NCI-H2227 treated with DMSO at 0.1 percent for 48 hours (cell line): ENCODE data around the gene ZNF366.

ENCODE experiments used
- DNase-seq: peaks from one replicate; lab custom pipeline; 2025; lab: John Stamatoyannopoulos, UW

Gene ZNF366

DNA sequence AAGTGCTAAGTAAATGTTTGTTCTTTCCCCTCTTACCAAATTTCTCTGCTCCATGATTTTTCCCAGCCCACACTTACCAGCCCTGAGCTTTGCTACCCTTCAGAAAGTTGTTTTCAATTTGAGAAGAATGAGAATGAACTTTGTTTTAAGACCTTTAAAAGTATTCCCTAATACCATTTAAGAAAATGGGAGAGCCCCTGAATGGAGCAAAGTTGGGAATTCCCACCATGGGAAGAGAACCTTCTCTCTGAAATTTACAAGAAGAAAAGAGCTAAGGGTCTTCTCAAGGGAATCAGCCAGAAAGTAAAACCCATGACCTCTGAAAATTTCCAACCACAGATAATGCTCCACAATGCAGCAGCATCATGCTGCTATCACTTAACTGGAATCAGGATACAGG lies 17.7 kb downstream of the ZNF366 start:
- DNase-seq, result no peak

DNA sequence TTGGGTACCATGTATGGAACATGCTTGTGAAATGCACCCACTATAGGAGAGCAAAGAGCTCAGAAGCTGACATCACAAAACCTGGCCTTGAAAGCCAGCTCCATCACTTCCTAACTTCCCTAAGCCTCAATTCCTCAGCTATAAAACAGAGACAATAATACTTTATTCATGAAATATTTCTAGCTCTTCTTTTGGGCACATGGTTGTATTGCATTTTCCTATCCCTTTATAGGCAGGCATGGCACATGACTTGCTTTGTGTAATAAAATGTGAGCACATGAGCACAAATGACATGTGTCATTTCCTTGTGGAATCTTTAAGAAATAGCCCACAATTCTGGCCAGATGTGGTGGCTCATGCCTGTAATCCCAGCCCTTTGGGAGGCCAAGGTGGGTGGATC lies 18.5 kb downstream of the ZNF366 start:
- no peak for DNase-seq

DNA sequence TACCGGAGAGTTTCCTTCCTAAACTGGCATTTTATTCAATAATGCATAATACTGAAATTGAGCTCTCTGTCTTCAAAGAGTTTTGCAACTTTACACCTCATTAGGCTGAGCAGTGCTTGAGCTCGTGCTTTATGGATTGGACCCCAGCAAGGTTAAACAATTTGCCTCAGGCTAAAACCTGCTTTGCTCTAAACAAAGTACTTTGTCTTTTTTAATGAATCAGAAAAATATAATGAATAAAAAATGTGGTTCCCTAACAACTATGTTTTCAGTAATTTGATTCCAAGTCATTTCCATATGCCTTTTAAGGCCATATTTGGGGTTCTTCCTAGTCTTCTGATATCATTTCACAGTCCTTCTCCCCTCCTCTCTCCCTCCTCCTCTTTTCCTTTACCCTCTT lies 20.0 kb downstream of the ZNF366 start:
- no peak for DNase-seq

DNA sequence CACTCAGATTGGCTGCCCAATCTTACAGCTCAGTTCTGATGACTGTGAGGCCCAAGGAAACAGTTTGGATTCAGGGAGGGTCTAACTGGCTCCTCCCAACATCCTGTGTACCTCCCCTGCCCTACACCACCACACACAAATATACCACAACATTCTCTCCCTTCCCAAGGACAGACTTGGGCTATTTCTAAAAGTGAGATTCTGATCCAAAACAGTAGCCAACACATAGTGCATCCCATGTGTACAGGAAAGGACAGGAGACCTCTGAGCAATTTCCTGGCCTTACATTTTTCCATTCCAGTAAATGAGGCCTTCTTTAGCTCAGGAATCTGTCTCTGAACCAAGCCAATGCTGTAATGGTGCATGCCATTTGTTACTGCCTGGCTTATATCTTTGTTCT lies 20.8 kb downstream of the ZNF366 start:
- no peak for DNase-seq

DNA sequence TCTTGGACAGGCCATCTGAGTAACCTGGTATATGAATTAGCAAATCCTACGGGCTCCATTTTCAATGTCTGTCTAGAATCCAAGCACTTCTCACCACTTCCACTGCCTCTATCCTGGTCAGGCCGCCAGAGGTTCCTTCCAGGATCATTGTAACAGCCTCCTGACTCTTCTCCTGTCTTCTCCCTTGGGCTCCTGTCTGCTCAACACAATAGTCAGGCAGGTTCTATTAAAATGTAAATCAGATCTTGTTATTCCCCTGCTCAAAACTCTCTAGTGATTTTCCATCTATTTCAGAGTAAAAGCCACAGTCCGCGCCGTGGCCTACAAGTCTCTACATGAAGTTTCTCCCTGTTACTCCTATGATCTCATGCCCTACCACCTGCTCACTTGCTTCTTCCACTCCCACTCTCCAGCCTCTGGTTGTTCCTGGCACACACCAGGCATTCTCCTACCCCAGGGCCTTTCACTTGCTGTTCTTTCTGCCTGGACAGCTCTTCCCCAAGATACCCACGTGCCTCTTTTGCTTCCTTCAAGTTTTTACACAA lies 21.7 kb downstream of the ZNF366 start:
- DNase-seq, result no peak

DNA sequence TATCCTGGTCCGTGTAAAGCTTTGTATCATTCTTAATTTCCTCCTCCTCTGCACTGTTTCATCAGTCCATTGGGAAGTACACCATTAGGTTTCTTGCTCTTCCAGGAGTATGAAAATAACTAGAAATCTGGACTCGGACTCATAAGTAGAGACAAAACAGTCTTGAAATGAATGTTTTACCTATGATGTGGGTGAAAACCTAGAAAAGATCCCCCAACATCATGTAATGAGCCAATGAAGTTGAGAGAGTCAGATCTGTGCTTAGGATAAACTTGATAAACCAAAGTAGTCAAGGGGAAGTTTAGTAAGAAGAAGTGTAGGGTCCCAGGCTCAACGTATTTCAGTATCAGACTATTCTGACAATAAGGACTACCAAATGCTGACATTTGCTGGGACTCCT lies 25.2 kb downstream of the ZNF366 start:
- DNase-seq, result no peak

DNA sequence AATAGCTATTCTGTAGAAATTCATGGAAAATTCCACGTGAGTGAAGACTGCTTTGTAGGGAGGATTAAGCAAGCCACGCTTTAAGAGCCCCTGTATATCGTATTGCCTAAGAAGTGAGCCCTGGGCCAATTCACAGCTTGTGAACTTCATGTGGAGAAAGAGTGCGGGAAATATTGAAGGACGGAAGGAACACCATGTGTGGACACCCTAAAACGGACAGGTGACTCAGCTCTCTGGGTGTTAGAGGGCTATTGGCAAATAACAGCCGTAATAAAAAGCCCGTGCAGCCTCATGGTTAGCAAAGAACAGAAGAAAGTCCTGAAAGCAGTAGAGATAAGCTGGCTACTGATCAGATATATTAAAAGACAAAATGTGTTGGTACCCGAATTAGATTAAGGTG lies 26.4 kb downstream of the ZNF366 start:
- DNase-seq, result no peak

DNA sequence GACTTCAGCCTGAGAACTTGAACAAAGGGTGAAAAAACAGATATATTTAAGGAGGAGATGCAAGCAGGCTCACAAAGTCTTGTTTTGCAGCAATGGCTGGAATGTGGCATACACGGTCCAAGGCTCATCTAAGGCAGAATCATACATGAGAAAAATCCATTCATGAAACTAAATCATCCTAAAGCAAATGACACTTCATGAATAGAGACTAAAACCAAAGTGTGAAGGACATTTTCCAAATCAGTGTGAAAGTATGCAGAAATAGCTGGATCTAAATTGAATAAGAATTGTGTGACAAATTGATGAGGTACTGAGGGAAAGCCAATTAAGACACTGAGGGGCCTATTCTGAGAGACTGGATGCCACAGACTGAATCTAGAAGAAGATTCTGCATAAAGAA lies 27.3 kb downstream of the ZNF366 start:
- no peak for DNase-seq

DNA sequence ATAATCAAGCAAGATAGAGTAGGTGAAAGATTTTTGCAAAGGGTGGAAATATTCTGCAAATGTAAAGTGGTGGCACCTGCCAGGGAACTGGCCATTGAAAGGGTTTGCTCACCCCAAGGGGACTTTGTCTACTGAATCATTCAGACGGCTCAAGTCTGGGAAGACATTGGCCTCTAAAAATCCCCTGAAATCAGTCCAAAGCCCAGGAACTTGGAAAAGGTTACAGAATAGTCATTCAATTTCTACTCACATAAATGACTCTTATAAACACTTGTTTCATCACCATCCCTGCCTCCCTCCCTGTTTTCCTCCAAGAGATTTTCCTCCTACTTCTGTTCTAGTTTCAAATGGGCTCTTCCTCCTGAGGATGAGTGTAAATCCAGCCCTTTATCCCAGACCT lies 28.5 kb downstream of the ZNF366 start:
- DNase-seq, result no peak

DNA sequence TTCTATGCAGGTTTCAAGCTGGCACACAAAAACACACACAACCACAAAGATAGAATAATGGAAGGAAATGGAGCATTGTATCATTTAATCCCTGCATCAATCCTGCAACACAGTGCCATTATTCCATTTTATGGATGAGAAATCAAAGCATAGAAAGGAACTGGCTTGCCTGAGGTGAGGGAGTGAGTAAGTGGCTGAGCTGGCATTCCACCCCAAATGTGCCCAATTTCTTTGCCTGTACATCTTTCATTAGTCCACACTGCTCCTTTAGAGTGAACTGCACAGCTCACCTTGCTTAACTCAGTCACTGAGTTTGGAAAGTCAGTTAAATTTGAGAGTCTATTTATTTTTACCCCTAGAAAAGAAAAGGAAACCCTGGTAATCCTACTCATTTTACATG lies 28.9 kb downstream of the ZNF366 start:
- no peak for DNase-seq

DNA sequence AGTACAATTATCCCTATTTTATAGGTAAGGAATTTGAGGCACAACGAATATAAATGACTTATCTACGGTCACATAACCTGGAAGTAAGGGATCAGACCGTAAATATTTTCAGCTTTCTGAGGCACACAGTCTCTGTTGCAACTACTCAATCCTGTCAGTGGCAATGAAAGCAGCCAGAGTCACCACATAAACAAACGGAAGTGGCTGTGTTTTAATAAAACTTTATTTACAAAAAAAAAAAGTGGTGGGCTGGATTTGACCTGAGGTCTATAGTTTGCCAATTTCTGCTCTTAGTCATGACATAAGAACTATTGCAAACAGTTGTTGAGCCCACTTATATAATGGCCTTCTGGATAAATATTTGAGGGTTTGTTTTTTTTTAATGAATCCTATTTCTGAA lies 29.6 kb downstream of the ZNF366 start:
- no peak for DNase-seq

DNA sequence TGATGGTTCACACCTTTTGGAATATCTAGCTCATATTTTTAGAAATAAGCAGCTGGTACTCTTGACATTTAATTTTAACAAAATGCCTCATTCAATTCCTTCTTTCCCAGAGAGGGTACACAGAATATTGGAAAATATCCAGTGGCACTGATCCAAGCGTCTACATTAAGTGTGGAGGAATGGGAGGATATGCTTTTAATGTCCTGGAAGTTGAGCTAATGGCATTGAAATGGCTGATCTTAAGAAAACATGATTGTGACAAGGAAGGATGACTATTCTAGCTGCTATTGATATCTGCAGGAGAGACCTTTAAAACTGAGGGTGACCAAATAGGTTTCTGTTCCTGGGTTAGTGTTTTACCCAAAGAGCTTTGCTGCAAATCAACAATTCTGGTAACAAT lies 30.0 kb downstream of the ZNF366 start:
- DNase-seq, result no peak

DNA sequence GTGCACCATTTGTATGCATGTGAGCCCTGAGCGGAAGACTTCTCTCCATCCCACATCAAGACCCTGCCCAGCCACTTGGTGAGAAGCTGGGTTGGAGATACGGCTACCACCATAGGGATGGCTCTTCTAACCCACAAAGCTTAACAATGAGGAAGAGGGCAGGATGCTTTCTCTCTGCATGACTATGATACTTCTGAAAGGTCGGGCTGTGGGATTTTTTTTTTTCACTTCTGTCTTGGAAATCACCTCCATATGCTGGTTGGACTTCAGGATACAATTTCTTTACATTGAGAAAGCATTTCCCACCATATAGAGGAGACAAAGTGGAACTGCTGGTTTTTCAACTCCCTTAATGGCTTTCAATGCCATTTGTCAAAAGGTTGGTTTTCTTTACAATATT lies 30.5 kb downstream of the ZNF366 start:
- DNase-seq, result no peak

DNA sequence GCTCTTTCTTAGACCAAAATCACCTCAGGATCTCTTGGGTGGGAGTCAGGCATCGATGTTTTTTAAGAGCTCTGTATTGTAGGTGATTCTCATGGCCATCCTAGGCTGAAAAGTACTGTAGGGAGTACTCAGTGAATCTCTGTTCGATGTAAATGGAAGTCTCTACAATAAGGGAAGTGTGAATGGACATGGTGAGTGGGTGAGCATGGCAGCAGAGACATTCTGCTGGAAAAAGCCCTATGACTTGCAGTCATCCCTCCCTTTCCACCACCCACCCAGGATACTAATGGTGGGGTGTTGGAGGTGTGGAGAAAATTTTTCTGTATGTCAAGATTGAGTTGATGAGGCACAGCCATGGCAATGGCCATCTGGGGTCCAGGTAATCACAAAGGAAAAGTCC lies 30.9 kb downstream of the ZNF366 start:
- DNase-seq, result no peak

DNA sequence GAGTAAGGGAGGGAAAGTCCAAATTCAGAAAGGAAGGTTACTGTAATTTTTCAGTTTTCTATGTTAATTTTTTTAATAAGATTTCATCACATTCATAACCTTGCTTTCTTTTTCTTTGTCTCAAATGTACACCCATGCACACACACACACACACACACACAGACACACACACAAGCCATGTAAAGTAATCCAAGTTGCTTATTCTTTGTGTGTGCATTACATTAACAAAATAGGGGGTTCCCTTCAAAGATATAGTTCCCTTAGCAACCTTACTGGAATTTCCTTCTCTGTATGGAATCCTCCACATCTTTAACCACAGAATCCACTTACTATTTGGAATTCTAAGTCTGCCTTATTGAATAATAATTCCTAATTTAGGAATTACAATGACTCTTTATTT lies 32.7 kb downstream of the ZNF366 start:
- no peak for DNase-seq

DNA sequence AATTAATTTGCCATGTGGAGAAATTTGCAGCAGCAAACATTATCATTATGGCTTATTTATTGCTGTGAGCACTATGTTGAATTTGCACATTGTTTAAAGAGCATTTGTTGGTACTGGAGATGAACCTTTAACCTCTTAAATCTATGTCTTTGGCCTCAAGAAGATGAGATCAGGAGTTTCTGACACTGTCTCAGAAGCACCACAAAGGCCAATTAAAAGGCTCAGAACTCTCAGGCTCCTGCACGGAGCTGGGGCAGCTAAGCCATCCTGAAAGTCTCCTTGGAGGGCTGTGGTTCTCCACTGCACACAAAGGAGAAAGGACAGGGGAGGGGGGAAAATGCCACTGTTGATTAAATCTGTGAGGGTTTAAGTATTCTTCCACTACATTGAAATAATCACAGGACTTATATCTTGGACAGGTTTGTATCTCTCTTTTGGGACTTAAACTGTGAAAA lies 33.1 kb downstream of the ZNF366 start:
- DNase-seq, result no peak

DNA sequence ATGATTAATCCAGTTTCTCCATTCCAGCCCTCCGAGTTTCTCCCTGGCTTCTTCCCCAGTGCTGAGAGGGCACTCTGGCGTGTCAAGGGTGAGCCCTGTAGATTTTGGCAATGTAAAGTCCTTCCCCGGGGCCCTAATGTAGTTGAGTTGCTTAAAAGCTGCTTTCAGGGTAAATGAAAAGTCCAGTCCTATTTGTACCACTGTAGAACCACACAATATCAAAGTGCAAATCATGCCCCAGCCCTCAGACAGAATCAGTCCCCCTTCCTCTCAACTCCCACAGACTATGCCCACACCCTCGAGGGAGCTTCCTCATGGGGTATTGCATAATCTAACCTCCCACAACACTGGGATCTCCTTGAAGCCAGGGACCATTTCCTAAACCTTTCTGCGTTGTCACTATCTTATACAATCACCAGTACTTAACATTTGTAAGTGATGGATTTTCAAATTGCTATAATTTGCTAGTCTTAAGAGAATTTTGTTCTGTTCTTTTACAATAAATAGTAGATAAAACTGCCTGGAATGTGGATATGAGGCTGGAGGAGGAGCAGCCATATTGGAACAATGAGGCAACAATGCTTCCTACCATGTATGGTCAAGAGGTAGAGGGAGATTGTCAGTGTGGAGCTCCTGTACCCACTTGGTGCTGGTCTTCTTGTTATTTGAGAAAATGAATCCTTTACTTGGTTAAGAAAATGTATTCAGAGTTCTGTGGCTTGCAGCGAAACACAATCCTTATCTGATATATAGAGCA lies 34.4 kb downstream of the ZNF366 start:
- no peak for DNase-seq

DNA sequence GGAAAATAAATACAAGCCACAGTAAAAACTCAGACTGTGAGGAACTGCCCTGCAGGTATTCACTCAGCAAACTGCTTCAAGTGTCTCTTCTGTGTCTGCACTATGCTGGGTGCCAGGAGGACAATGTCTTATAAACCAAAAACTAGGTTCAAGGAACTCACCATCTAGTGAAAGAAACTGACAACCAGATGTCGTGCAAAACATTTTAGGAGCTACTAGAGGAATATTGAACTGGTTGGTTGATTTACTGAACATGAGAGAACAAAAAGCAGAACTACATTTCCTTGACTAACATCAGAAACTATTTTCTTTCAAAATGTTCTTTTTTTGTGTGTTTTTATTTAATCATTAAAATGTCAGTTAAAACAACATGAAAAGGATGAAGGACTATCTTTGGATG lies 35.2 kb downstream of the ZNF366 start:
- DNase-seq, result no peak

DNA sequence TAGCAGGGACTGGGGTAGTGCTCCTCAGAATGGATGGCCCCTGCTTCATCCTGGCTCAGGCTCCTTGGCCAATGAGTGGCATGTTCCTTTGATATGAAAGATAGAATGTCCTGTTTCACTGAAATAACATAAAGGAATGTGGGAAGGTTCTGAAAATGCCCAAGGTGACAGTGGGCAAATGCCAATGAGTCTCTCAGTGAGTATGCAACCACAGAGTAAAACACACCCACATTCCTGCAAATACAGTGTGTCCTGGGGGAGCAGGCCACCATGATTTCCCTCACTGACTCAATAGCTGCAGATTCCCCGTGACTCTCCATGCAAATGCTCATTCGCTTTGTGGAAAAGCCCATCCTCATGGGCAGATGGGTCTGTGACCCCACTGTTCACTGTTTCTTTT lies 36.4 kb downstream of the ZNF366 start:
- no peak for DNase-seq

DNA sequence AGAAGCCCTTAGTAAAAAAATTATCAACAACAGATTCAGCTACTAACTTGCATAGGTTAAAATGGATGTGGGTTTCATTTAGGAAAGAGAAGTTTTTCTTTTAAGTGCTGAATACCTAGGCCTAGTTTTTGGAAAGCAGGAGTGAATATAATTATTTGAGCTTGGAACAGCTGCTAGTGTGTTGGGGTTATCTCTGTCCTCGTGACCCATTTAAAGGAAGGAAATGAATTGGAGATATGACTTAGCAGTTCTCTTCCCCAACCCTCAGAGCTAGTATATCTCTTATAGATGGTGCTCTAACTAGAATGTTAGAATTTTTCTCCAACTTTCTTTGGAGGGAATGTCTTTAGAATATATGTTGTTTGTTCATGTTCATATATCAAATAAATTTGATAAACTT lies 38.6 kb downstream of the ZNF366 start:
- no peak for DNase-seq

DNA sequence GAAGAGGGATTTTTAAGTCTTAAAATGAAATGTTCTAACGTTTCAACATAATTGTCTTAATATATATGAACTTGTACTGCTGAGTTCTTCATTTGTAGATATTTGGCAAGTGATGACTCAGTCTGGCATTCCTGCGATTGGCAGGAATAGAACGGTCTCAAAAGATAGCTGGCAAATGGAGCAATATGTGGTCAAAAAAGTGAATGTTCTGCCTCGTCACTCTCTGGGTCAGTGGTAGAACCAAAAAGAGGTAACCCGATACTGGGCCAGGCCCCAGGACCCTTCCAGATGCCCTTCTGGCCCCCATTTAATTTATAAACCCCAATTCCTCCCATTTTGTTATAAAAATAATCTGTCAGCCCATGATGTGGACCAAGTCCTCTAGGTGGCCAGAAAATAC lies 39.2 kb downstream of the ZNF366 start:
- DNase-seq, result no peak

DNA sequence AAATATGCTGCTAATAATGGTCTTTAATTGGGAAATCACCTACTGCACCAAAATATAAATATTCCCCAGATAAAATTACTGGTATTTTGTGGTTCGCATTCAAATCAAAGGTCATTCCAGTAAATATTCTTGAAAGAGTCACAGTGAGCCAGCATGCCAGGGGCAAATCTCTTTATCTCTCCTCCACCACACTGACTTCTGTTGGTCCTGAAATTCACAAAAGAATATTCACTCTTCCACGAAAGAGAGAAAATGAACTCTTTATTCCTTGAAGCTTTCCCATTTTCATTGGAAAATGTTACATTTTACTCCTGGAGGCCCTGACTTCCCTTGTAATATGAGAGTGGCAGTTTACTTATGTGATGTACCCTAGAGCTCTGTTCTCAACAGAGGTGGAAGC lies 39.7 kb downstream of the ZNF366 start:
- DNase-seq, result no peak

DNA sequence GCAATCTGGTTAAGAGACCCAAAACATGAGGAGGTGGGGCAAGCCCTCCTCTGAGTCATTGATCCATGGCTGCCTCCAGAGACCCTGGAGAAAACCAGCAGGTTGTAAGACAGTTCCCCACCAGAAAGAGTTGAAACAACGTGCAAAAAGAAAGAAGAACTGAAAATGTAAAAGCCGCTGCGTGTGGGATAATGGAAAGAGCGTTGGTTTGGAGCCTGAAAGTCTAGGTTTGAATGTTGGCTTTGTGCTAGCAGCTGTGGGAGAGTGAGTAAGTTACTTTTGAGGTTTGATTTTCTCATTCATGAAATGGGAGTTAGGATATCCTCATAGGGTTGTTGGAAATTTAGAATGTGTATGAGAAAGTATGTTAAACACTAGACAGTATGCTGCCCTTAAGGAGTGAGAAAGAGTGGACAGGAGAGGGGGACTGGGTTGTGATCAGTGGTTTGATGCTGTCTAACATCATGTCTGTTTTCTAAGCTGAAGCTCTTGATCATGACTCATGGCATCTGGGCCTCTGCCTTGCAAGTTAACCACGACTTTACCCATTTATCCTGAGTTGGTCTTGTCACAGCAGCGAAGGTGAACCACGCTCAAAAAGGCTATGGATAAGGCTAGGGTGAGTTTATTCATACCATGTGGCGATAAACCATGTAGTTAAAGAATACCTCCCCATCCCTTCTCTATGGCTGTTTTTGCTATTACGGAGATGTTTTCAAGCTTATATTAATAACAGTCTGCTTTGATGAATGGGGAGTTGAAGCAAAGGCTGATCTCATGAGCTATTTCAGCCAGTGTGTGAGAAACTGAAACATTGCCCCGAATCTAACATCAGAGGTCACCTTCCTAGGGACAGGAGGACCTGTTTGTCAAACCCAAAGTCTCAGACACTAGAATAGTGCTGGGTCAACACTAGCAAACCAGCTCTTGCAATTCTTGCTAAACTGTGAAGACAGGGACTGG lies 41.3 kb downstream of the ZNF366 start:
- DNase-seq, result no peak
